HG02973 (cell line): ENCODE results near the gene SETMAR.
"Not testable (repeated sequence)": the region's sequence is repeated elsewhere in the genome, so short reads cannot be mapped to it uniquely, and the experiment has no call there.

Experiments
- ATAC-seq: cut with Tn5 transposase; IDR thresholded peaks from one replicate; pipeline ENCODE4 v1.9.1; 2021; ENCODE audit warnings: moderate library complexity; ENCODE audit not compliant: unreplicated experiment

The SETMAR gene

GRCh38 chr3:4303187-4304123 is at the start of gene SETMAR:
Gene SETMAR, plus strand, starts transcription at chr3:4303369. Its CDS starts 2 bp downstream, at chr3:4303371.
- peak; percentile 99 for ATAC-seq

- ATAC-seq: no peak
These were observed 41.8 kb upstream of the SETMAR start for GRCh38 chr3:4261406-4261805.

GRCh38 chr3:4264040-4264439 is 39.1 kb upstream of the SETMAR start:
- ATAC-seq: no peak

- no peak for ATAC-seq
These were observed 32.4 kb upstream of the SETMAR start for GRCh38 chr3:4270720-4271119.

GRCh38 chr3:4271834-4272233 is 31.3 kb upstream of the SETMAR start:
- ATAC-seq: no peak

GRCh38 chr3:4279516-4280105 is 23.6 kb upstream of the SETMAR start:
- ATAC-seq: no peak

- no peak for ATAC-seq
These were observed 21.2 kb upstream of the SETMAR start for GRCh38 chr3:4281991-4282390.

- ATAC-seq: no peak
These were observed 18.3 kb upstream of the SETMAR start for GRCh38 chr3:4284865-4285264.

GRCh38 chr3:4289044-4289443 is 14.1 kb upstream of the SETMAR start:
- ATAC-seq: no peak

- ATAC-seq: peak; percentile 72
These were observed 12.8 kb upstream of the SETMAR start for GRCh38 chr3:4290272-4290893.

- ATAC-seq: no peak
These were observed 10.9 kb upstream of the SETMAR start for GRCh38 chr3:4292301-4292700.

GRCh38 chr3:4294616-4295327 is 8.4 kb upstream of the SETMAR start:
- no peak for ATAC-seq

- ATAC-seq: not testable (repeated sequence)
These were observed 6.7 kb upstream of the SETMAR start for GRCh38 chr3:4296454-4296853.

GRCh38 chr3:4297486-4297885 is 5.7 kb upstream of the SETMAR start:
- no peak for ATAC-seq

- no peak for ATAC-seq
These were observed 422 bp upstream of the SETMAR start for GRCh38 chr3:4302747-4303146.

GRCh38 chr3:4305210-4305609 is 2.0 kb downstream of the SETMAR start:
- not testable (repeated sequence) for ATAC-seq

- ATAC-seq: no peak
These were observed 2.9 kb downstream of the SETMAR start for GRCh38 chr3:4306091-4306490.

GRCh38 chr3:4306860-4307259 is 3.7 kb downstream of the SETMAR start:
- no peak for ATAC-seq

GRCh38 chr3:4309491-4310128 is 6.4 kb downstream of the SETMAR start:
- no peak for ATAC-seq

GRCh38 chr3:4310971-4311370 is 7.8 kb downstream of the SETMAR start:
- no peak for ATAC-seq

- no peak for ATAC-seq
These were observed 8.3 kb downstream of the SETMAR start for GRCh38 chr3:4311496-4311895.
